ENCODE measurements around the gene ELMO1. TPM values are rescaled to one million over a fixed set of nuclear protein-coding genes. Genes with fewer than 3 reads are reported as not detected.

Gene ELMO1
- total and polyA plus RNA-seq, 2 experiments from 2014 or later = 6.5 to 24.9 TPM

DNA sequence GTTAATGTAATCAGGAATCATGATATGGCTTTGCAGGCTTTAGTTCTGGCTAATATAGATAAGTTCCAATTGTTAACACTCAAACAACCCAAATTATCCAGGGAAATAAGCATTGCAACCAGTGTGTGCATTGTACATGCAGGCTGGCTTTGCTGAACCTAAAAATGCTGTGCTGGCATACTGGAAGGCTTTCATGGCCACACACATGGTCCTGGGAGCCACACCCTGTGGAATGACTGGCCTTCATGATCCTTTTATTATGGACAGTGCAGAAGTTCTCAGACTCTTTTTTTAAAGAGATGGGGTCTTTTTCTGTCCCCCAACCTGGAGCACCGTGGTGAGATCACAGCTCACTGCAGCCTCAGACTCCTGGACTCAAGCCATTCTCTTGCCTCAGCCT lies 5.0 kb downstream of the ELMO1 start:
- DNase-seq (ENCODE audit: low spot score) (no peak), ATAC-seq (no peak)
- Histone ChIP-seq H3K4me3 (no peak overlapping the region), H3K79me2 (replicated peaks; ENCODE audit: insufficient read depth) (0 out of 2 replicates have a peak, but pooled peaks cover 7% of the 10 kb centered on the region), H3K4me2 (no peak overlapping the region), H4K20me1 (replicated peaks; ENCODE audit: insufficient read depth) (peaks cover 2% of the 10 kb centered on the region; the same call in 1 of the 2 replicates), H3K9me2 (ENCODE audit: insufficient read depth) (no peaks in the 10 kb centered on the region), H3F3A (replicated peaks; ENCODE audit: low read depth) (no peaks in the 10 kb centered on the region; the same call in 1 of the 2 replicates), H3K27me3 (ENCODE audit: insufficient read depth) (peaks cover 13% of the 10 kb centered on the region), H3K4me1 (ENCODE audit: insufficient read depth) (no peaks in the 10 kb centered on the region; the same call in 1 of the 2 replicates), H2AFZ (no peak overlapping the region), H3K27ac (ENCODE audit: low read depth) (no peak overlapping the region), H3K36me3 (ENCODE audit: insufficient read depth) (no peaks in the 10 kb centered on the region)
- Mint-ChIP-seq H3K27me3 (ENCODE audit: insufficient read depth, low read depth, poor library complexity) (peaks cover 17% of the 10 kb centered on the region), H3K9me3 (no peaks in the 10 kb centered on the region), H3K36me3 (ENCODE audit: low read depth) (no peaks in the 10 kb centered on the region; the same call in 2 of the 3 replicates), H3K4me3 (no peak overlapping the region), H3K27ac (no peak overlapping the region), H3K4me1 (peaks cover 29% of the 10 kb centered on the region)
- TF ChIP-seq EZH2 (IDR thresholded peaks at IDR 0.05; ENCODE audit: low read depth, unreplicated experiment) (no peak), EZH2phosphoT487 (IDR thresholded peaks at IDR 0.05; ENCODE audit: unreplicated experiment) (no peak), CREB1 (CRISPR knock-in tag; IDR thresholded peaks at IDR 0.05; ENCODE audit: low read depth) (no peak), POLR2AphosphoS5 (IDR thresholded peaks at IDR 0.05; ENCODE audit: low read depth) (no peak), JUNB (IDR thresholded peaks at IDR 0.05; ENCODE audit: unreplicated experiment) (no peak), ZNF331 (CRISPR knock-in tag; IDR thresholded peaks at IDR 0.05; ENCODE audit: low read depth) (no peak), NANOG (IDR thresholded peaks at IDR 0.05; ENCODE audit: borderline replicate concordance) (no peak), ZNF114 (CRISPR knock-in tag; IDR thresholded peaks at IDR 0.05) (no peak)

DNA sequence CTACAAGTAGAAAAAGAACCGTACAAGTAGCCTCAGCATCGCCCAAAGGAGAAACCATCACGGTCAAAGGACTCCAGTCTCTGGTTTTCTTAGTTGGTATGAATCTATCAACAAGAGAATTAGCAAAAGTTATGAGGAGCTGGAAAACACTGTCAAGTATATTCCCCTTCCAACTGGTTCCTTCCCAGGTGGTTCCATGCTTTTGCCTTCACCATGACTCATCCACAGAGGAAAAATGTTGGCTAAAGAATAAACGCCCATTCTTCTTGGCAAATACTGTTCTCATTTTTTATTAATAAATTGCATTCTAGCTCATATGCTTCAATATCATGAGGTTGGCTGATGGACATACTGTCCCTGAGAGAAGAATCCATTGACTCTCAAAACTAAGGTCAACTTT lies 6.4 kb downstream of the ELMO1 start:
- H3K79me2 ChIP-seq (replicated peaks; ENCODE audit: insufficient read depth) = 0 out of 2 replicates have a peak, but pooled peaks cover 7% of the 10 kb centered on the region
- H3K27ac Mint-ChIP-seq = no peak overlapping the region
- DNase-seq (ENCODE audit: low spot score) = no peak
- TF ChIP-seq, protein P1, sequence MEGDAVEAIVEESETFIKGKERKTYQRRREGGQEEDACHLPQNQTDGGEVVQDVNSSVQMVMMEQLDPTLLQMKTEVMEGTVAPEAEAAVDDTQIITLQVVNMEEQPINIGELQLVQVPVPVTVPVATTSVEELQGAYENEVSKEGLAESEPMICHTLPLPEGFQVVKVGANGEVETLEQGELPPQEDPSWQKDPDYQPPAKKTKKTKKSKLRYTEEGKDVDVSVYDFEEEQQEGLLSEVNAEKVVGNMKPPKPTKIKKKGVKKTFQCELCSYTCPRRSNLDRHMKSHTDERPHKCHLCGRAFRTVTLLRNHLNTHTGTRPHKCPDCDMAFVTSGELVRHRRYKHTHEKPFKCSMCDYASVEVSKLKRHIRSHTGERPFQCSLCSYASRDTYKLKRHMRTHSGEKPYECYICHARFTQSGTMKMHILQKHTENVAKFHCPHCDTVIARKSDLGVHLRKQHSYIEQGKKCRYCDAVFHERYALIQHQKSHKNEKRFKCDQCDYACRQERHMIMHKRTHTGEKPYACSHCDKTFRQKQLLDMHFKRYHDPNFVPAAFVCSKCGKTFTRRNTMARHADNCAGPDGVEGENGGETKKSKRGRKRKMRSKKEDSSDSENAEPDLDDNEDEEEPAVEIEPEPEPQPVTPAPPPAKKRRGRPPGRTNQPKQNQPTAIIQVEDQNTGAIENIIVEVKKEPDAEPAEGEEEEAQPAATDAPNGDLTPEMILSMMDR (conservative IDR thresholded peaks at IDR 0.05; ENCODE audit: low read depth in 2 of 2) = no peak
- no peak for TF ChIP-seq ZNF331 (CRISPR knock-in tag; IDR thresholded peaks at IDR 0.05; ENCODE audit: low read depth)
- TF ChIP-seq EZH2 (IDR thresholded peaks at IDR 0.05; ENCODE audit: low read depth, unreplicated experiment) = no peak
- TF ChIP-seq, protein P2, sequence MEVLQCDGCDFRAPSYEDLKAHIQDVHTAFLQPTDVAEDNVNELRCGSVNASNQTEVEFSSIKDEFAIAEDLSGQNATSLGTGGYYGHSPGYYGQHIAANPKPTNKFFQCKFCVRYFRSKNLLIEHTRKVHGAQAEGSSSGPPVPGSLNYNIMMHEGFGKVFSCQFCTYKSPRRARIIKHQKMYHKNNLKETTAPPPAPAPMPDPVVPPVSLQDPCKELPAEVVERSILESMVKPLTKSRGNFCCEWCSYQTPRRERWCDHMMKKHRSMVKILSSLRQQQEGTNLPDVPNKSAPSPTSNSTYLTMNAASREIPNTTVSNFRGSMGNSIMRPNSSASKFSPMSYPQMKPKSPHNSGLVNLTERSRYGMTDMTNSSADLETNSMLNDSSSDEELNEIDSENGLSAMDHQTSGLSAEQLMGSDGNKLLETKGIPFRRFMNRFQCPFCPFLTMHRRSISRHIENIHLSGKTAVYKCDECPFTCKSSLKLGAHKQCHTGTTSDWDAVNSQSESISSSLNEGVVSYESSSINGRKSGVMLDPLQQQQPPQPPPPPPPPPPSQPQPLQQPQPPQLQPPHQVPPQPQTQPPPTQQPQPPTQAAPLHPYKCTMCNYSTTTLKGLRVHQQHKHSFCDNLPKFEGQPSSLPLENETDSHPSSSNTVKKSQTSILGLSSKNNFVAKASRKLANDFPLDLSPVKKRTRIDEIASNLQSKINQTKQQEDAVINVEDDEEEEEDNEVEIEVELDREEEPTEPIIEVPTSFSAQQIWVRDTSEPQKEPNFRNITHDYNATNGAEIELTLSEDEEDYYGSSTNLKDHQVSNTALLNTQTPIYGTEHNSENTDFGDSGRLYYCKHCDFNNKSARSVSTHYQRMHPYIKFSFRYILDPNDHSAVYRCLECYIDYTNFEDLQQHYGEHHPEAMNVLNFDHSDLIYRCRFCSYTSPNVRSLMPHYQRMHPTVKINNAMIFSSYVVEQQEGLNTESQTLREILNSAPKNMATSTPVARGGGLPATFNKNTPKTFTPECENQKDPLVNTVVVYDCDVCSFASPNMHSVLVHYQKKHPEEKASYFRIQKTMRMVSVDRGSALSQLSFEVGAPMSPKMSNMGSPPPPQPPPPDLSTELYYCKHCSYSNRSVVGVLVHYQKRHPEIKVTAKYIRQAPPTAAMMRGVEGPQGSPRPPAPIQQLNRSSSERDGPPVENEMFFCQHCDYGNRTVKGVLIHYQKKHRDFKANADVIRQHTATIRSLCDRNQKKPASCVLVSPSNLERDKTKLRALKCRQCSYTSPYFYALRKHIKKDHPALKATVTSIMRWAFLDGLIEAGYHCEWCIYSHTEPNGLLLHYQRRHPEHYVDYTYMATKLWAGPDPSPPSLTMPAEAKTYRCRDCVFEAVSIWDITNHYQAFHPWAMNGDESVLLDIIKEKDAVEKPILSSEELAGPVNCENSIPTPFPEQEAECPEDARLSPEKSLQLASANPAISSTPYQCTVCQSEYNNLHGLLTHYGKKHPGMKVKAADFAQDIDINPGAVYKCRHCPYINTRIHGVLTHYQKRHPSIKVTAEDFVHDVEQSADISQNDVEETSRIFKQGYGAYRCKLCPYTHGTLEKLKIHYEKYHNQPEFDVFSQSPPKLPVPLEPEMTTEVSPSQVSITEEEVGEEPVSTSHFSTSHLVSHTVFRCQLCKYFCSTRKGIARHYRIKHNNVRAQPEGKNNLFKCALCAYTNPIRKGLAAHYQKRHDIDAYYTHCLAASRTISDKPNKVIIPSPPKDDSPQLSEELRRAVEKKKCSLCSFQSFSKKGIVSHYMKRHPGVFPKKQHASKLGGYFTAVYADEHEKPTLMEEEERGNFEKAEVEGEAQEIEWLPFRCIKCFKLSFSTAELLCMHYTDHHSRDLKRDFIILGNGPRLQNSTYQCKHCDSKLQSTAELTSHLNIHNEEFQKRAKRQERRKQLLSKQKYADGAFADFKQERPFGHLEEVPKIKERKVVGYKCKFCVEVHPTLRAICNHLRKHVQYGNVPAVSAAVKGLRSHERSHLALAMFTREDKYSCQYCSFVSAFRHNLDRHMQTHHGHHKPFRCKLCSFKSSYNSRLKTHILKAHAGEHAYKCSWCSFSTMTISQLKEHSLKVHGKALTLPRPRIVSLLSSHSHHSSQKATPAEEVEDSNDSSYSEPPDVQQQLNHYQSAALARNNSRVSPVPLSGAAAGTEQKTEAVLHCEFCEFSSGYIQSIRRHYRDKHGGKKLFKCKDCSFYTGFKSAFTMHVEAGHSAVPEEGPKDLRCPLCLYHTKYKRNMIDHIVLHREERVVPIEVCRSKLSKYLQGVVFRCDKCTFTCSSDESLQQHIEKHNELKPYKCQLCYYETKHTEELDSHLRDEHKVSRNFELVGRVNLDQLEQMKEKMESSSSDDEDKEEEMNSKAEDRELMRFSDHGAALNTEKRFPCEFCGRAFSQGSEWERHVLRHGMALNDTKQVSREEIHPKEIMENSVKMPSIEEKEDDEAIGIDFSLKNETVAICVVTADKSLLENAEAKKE (CRISPR knock-in tag; IDR thresholded peaks at IDR 0.05) = no peak
- no peak for TF ChIP-seq ZNF114 (CRISPR knock-in tag; IDR thresholded peaks at IDR 0.05)
- TF ChIP-seq EZH2phosphoT487 (IDR thresholded peaks at IDR 0.05; ENCODE audit: unreplicated experiment) = no peak
- TF ChIP-seq, protein P3, sequence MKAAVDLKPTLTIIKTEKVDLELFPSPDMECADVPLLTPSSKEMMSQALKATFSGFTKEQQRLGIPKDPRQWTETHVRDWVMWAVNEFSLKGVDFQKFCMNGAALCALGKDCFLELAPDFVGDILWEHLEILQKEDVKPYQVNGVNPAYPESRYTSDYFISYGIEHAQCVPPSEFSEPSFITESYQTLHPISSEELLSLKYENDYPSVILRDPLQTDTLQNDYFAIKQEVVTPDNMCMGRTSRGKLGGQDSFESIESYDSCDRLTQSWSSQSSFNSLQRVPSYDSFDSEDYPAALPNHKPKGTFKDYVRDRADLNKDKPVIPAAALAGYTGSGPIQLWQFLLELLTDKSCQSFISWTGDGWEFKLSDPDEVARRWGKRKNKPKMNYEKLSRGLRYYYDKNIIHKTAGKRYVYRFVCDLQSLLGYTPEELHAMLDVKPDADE (IDR thresholded peaks at IDR 0.05) = no peak
- no peak for TF ChIP-seq CREB1 (CRISPR knock-in tag; IDR thresholded peaks at IDR 0.05; ENCODE audit: low read depth)
- TF ChIP-seq NANOG (IDR thresholded peaks at IDR 0.05; ENCODE audit: borderline replicate concordance) = no peak
- no peak for TF ChIP-seq STAT1 (IDR thresholded peaks at IDR 0.05; ENCODE audit: unreplicated experiment)

More for the DNA sequence above, 6.4 kb downstream of the ELMO1 start:
- Histone ChIP-seq H3K4me3 (no peak overlapping the region), H3K4me1 (ENCODE audit: insufficient read depth) (no peaks in the 10 kb centered on the region; the same call in 1 of the 2 replicates), H3K4me2 (no peak overlapping the region), H3K36me3 (ENCODE audit: insufficient read depth) (no peaks in the 10 kb centered on the region), H3K27ac (ENCODE audit: low read depth) (no peak overlapping the region), H4K20me1 (replicated peaks; ENCODE audit: insufficient read depth) (peaks cover 2% of the 10 kb centered on the region; the same call in 1 of the 2 replicates), H3K9me2 (ENCODE audit: insufficient read depth) (no peaks in the 10 kb centered on the region), H3F3A (replicated peaks; ENCODE audit: low read depth) (no peaks in the 10 kb centered on the region), H2AFZ (no peak overlapping the region), H3K27me3 (ENCODE audit: insufficient read depth) (peaks cover 12% of the 10 kb centered on the region)
- no peaks in the 10 kb centered on the region for H3K9me3 Mint-ChIP-seq
- peaks cover 10% of the 10 kb centered on the region for H3K27me3 Mint-ChIP-seq (ENCODE audit: insufficient read depth, low read depth, poor library complexity)
- no peaks in the 10 kb centered on the region for H3K36me3 Mint-ChIP-seq (ENCODE audit: low read depth)
- H3K4me1 Mint-ChIP-seq = peaks cover 26% of the 10 kb centered on the region
- no peak for ATAC-seq
- no peak overlapping the region for H3K4me3 Mint-ChIP-seq

Data from GM23338 (cell line).